ENCODE measurements around the gene CPXM1. TPM values are rescaled to one million over a fixed set of nuclear protein-coding genes. Genes with fewer than 3 reads are reported as not detected.
"Not testable (repeated sequence)": the region's sequence is repeated elsewhere in the genome, so short reads cannot be mapped to it uniquely, and the experiment has no call there.

The CPXM1 gene
- total and polyA plus RNA-seq, 8 donors = 0.50 to 16.2 (median 1.2) TPM; not detected in 3

DNA sequence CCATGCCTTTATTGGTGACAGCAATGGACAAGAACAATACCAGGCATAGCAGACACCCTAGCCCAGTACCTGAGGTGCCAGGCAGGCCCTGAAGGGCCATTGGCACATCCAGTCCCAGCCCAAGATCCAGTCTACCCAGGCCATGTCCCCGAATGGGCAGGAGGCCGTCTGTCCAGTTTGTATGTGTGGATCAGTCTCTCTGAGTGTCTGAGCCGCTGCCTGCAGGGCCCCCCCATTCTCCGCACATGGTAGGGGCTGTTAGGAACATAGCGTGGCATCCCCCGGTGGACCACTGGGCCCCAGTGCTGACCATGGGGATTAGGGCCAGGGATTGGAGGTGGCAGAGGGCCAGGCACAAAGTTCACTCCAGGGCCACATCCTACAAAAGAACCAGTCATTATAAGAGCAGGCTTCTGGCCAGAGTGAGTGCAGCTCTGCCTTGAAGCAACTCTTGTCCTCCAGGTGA lies 34.9 kb upstream of the CPXM1 start:
- intact Hi-C loops (cut with DNase I; ENCODE audit: low total_unique reads) = no loop called here
- Histone ChIP-seq H3K4me3 (no peak overlapping the region), H3K36me3 (peaks cover 0 to 43% (median 36%) of the 10 kb centered on the region in 4 donors), H3K27me3 (no peaks in the 10 kb centered on the region), H3K4me1 (peaks cover 11 to 26% (median 13%) of the 10 kb centered on the region in 4 donors), H3K27ac (no peak overlapping the region), H3K9me3 (no peaks in the 10 kb centered on the region)
- no peak for DNase-seq
- WGBS, 5 donors = 82 to 93% (median 92%) methylated on average over 2 to 6 of the region's 6 CpGs
- TF ChIP-seq POLR2A (IDR thresholded peaks at IDR 0.05) (no peak), POLR2AphosphoS5 (IDR thresholded peaks at IDR 0.05) (no peak), EP300 (IDR thresholded peaks at IDR 0.05) (no peak), CTCF (IDR thresholded peaks at IDR 0.05) (no peak)

GRCh38 chr20:2834401-2835110 lies 34.1 kb upstream of the CPXM1 start:
- H3K4me3 ChIP-seq = no peak overlapping the region
- H3K27me3 ChIP-seq = no peaks in the 10 kb centered on the region
- peaks cover 4 to 19% (median 8%) of the 10 kb centered on the region in 4 donors for H3K4me1 ChIP-seq
- H3K27ac ChIP-seq = no peak overlapping the region
- DNase-seq = no peak
- H3K9me3 ChIP-seq = no peaks in the 10 kb centered on the region
- WGBS, 5 donors = 89 to 96% (median 94%) methylated on average over 14 of the region's 14 CpGs
- intact Hi-C loops (cut with DNase I; ENCODE audit: low total_unique reads) = no loop called here
- peaks cover 0 to 43% (median 36%) of the 10 kb centered on the region in 4 donors for H3K36me3 ChIP-seq
- TF ChIP-seq POLR2A (IDR thresholded peaks at IDR 0.05) = no peak
- TF ChIP-seq CTCF (IDR thresholded peaks at IDR 0.05) = no peak
- TF ChIP-seq EP300 (IDR thresholded peaks at IDR 0.05) = no peak
- no peak for TF ChIP-seq POLR2AphosphoS5 (IDR thresholded peaks at IDR 0.05)

DNA sequence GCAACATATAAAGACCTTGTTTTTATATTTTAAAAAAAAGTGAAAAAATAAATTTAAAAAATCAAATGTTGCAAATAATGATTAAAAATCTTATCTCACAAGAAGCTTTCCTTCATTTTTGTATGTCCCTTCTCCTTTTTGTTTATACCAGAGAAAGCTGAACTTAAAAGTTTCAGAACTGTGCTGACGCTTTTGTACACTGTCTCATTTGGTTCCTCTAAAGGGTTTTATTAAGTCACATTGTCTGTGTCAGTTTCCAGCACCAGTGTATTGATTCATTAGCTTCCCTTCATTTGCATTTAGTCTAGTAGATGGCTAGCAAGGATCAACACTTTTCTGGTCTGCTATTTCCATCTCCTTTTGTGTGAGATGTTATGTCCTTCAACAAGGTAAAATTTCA lies 33.3 kb upstream of the CPXM1 start:
- intact Hi-C loops (cut with DNase I; ENCODE audit: low total_unique reads) = no loop called here
- no peak for TF ChIP-seq EP300 (IDR thresholded peaks at IDR 0.05)
- no peak for TF ChIP-seq CTCF (IDR thresholded peaks at IDR 0.05)
- no peaks in the 10 kb centered on the region for H3K27me3 ChIP-seq

DNA sequence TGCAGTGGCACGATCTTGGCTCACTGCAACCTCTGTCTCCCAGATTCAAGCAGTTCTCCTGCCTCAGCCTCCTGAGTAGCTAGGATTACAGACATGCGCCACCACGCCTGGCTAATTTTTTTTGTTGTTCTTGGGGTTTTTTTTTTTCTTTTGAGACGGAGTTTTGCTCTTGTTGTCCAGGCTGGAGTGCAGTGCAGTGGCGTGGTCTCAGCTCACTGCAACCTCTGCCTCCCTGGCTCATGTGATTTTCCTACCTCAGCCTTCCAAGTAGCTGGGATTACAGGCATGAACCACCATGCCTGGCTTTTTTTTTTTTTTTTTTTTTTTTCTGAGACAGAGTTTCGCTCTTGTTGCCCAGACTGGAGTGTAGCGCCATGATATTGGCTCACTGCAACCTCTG lies 30.8 kb upstream of the CPXM1 start:
- H3K9me3 ChIP-seq; H3K4me3 ChIP-seq; DNase-seq; intact Hi-C loops (cut with DNase I; ENCODE audit: low total_unique reads); H3K27ac ChIP-seq: not testable (repeated sequence)
- H3K27me3 ChIP-seq = peaks cover 0 to 14% (median 0%) of the 10 kb centered on the region in 3 donors
- peaks cover 0 to 10% (median 0%) of the 10 kb centered on the region in 4 donors for H3K4me1 ChIP-seq
- peaks cover 0 to 19% (median 14%) of the 10 kb centered on the region in 4 donors for H3K36me3 ChIP-seq
- WGBS, 5 donors = 75 to 84% (median 81%) methylated on average over 7 of the region's 7 CpGs

More for the DNA sequence above, 33.3 kb upstream of the CPXM1 start:
- peaks cover 0 to 42% (median 35%) of the 10 kb centered on the region in 4 donors for H3K36me3 ChIP-seq
- 79 to 93% (median 82%) methylated on average over 1 of the region's 1 CpG for WGBS, 5 donors
- peaks cover 0 to 11% (median 1%) of the 10 kb centered on the region in 4 donors for H3K4me1 ChIP-seq
- H3K9me3 ChIP-seq = no peaks in the 10 kb centered on the region
- H3K4me3 ChIP-seq = no peak overlapping the region
- H3K27ac ChIP-seq = no peak overlapping the region
- DNase-seq = no peak

GRCh38 chr20:2829376-2829775 lies 28.9 kb upstream of the CPXM1 start:
- H3K27me3 ChIP-seq = peaks cover 0 to 19% (median 0%) of the 10 kb centered on the region in 3 donors
- 63 to 73% (median 70%) methylated on average over 6 of the region's 6 CpGs for WGBS, 5 donors
- TF ChIP-seq CTCF (IDR thresholded peaks at IDR 0.05) = no peak

More at GRCh38 chr20:2829376-2829775, 28.9 kb upstream of the CPXM1 start:
- intact Hi-C loops (cut with DNase I; ENCODE audit: low total_unique reads) = no loop called here
- peaks cover 0 to 10% (median 0%) of the 10 kb centered on the region in 4 donors for H3K4me1 ChIP-seq
- H3K9me3 ChIP-seq = no peaks in the 10 kb centered on the region
- no peak overlapping the region for H3K27ac ChIP-seq
- DNase-seq = no peak
- peaks cover 0 to under 1% (median under 1%) of the 10 kb centered on the region in 4 donors for H3K36me3 ChIP-seq
- no peak overlapping the region for H3K4me3 ChIP-seq

Measured in stomach (tissue), 9 donors.